Fibroblast of skin of right quadriceps (primary cell): Measurements from ENCODE around the gene THBS1.

Source experiments
- DNase-seq: peaks from one replicate; pipeline ENCODE4 v3.0.0-alpha.2; 2013

THBS1 gene

DNA sequence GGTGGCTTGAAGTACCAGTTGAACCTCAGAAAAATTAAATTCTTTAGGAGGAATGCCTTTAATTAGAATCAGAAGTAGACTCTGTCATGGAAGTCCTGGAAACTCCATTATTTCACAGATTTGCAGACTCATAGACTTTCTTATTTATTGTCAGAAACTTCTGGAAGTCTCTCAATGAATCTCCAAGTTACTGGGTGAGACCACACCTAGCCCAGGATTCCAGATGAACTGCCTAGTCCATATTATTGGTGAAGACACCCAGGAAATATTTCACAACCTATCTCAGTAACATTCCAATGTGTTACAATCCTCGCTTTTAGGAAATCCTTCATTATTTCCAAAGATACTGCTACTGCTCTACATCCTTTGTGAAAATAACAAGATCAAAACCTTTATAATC is 6.5 kb upstream of the THBS1 start:
- peak; percentile 51 for DNase-seq

- no peak for DNase-seq
These were observed 5.7 kb upstream of the THBS1 start for GRCh38 chr15:39575180-39575579.

GRCh38 chr15:39578851-39579486 is 1.9 kb upstream of the THBS1 start:
- DNase-seq: peak; percentile 53

GRCh38 chr15:39579487-39580116 is 1.3 kb upstream of the THBS1 start:
- peak; percentile 96 for DNase-seq

- peak; percentile 97 for DNase-seq
These were observed 778 bp upstream of the THBS1 start for GRCh38 chr15:39580117-39580484.

- DNase-seq: no peak
These were observed 438 bp downstream of the THBS1 start for GRCh38 chr15:39581242-39581792.

DNA sequence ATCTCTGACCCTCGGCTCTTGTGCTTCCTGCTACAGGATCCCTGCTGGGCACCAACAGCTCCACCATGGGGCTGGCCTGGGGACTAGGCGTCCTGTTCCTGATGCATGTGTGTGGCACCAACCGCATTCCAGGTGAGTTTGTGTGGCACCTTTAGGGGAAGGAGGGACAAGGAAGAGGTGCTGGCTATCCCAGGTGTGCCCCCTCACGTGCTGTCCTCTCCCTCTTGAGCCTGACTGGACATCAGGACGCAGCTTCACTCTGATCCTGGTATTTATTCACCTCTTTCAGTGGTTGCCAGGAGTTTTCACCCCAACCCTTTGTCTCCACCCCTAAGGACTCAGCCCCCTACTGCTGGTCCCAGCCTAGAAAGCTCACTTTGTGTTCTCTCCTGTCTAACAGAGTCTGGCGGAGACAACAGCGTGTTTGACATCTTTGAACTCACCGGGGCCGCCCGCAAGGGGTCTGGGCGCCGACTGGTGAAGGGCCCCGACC is 960 bp downstream of the THBS1 start:
- peak; percentile 57 for DNase-seq

DNA sequence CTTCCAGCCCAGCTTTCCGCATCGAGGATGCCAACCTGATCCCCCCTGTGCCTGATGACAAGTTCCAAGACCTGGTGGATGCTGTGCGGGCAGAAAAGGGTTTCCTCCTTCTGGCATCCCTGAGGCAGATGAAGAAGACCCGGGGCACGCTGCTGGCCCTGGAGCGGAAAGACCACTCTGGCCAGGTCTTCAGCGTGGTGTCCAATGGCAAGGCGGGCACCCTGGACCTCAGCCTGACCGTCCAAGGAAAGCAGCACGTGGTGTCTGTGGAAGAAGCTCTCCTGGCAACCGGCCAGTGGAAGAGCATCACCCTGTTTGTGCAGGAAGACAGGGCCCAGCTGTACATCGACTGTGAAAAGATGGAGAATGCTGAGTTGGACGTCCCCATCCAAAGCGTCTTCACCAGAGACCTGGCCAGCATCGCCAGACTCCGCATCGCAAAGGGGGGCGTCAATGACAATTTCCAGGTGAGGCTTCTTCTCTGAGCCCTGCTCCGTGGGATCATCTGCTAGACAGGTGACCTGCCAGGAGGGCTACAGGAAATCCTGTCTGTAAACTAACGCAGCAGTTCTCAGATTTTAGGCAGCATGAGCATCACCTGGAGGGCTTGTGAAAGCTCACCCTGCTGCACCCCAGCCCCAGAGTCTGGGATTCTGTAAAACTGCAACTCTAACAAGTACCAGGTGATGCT is 1.6 kb downstream of the THBS1 start:
- peak; percentile 65 for DNase-seq

DNA sequence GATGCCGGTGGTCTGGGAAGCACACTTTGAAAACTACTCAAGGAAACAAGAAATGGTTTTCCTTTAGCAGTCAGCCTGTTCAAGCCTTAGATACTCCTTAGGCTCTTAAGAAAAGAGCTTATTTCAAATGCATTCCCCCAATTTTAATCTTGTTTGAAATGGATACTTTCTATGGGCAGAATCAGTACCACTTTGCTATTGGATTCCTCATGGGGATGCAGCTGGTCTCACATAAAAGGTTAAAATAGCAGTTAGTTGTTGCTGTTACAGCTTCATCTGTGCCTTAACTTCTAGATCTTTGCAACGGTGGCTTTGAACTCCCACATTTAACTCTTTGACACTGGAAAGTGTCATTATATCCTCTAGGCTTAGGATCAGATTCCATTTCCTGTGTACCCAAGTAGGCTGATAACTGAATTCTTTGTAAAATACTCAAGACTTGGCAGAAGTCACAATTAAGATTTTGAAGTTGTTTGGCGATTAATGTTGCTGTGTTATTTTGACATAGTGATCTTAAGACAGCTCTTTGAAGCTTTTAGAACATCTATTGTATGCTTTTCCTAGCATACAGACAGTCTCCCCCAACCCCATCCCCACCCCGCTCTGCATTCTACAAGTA is 2.2 kb downstream of the THBS1 start:
- peak; percentile 28 for DNase-seq

- DNase-seq: peak; percentile 62
These were observed 2.9 kb downstream of the THBS1 start for GRCh38 chr15:39583596-39584265.

DNA sequence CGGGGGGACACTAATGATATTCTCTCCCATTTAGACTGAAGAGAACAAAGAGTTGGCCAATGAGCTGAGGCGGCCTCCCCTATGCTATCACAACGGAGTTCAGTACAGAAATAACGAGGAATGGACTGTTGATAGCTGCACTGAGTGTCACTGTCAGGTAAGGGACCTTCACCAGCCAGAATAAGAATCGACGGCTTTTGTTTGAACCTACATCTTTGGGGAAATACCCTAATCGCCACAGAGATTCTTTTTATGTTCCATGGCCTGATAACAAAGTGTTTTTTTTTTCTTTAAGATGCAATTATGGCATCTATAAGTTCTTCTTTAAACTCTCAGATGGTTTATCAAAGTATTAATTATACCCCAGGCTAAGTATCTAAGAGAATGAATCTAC is 3.4 kb downstream of the THBS1 start:
- DNase-seq: no peak

GRCh38 chr15:39584662-39585388 is 3.9 kb downstream of the THBS1 start:
- DNase-seq: peak; percentile 19

GRCh38 chr15:39585389-39585841 is 4.5 kb downstream of the THBS1 start:
- DNase-seq: peak; percentile 52

DNA sequence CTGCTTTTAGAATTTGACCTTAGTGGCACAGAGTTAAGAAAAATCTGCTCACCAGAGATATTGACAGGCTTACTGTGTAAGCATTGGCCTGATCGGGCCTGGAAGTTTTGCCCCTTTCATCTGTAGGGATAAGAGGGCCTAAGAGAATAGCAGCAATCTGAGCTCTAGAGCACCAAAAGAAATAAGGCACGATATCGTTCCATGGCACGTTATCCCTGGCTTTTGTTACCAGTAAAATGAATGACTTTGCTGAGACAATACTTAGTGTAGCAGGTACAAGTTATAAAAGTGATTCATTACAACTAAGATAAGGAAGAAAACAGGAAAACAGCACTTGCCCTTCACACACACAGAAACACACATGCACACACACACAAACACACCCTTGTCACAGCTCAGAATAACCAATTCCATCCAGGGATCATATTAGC is 5.0 kb downstream of the THBS1 start:
- DNase-seq: peak; percentile 43

DNA sequence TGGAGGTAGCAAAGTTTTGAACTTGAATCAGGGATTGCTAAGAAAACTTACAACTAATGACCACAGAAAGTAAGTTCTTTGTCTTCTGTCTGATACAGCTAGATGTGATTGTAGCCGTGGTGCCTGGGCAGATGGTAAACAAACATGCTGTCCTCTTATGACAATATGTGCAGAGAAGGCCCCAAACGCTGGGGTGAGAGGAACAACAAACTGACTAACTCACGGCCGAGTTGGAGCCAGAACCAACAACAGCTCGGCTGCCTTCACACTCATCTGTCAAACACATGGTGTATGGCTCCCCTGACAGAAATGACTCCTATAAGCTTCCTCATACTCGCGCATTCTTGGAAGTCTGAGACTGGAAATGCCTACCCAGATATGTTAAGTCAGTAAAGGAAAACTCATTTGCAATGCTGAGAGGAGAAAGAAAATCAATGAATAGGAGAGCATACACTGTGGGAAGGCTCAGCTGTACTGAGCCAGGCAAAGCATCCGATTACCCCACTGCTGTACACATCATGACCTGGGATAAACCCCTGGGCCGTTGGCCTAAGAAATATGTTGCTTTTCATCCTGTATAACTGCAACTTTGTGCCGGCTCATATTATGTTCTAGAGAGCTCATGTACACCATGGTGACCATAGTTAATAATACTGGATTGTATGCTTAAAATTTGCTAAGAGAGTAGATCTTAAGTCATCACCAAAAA is 5.7 kb downstream of the THBS1 start:
- peak; percentile 81 for DNase-seq

DNA sequence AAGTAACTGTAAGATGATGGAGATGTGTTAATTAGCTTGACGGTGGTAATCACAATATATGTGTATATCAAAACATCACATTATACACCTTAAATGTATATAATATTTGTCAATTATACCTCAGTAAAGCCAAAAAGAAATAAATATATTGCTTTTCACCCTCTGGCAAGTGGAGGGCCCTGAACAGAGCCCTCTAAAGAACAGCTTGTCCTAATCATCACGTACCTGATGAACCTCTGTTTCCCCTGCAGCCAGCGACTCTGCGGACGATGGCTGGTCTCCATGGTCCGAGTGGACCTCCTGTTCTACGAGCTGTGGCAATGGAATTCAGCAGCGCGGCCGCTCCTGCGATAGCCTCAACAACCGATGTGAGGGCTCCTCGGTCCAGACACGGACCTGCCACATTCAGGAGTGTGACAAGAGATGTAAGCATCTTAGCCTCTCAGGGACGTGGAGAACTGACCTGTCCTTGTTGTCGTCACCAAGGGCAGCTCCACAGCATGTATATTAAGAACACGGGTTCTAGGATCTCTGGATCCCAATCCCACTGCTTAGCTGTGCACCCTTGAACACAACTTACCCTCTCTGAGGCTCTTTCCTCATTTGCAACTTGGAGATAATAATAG is 6.3 kb downstream of the THBS1 start:
- peak; percentile 60 for DNase-seq

DNA sequence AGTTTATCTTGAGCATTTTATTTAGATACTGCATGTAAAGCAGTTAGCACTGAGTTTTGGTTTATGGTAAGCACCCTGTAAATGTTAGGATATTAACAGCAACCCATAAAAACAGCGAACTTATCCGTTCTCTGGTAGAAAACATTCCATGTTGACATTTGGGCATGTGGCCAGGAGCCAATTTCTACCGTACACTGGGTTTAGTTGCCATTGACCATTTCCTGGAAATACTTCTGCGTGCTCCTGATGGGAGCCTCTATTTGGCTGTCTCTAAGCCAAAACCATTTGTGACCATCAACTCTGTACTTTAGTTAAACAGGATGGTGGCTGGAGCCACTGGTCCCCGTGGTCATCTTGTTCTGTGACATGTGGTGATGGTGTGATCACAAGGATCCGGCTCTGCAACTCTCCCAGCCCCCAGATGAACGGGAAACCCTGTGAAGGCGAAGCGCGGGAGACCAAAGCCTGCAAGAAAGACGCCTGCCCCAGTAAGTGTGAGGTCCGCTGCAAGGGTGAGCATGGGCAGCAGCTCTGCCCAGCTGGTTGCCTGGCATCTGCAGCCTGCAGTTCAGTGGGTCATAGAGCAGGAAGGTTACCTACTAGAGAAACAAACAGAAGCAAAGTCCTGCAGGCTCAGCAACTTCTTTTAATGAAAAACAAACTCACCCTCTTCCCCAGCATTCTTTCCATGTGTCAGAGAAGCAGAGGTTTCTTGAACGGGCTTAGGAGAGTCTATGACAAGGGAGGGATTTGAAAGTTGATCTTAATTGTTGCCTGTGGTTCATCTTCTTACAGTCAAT is 7.1 kb downstream of the THBS1 start:
- peak; percentile 64 for DNase-seq

GRCh38 chr15:39588531-39589192 is 7.8 kb downstream of the THBS1 start:
- peak; percentile 58 for DNase-seq

GRCh38 chr15:39589193-39589814 is 8.4 kb downstream of the THBS1 start:
- DNase-seq: no peak
